H1 (cell line): ENCODE results near the gene SCYL3. TPM values are rescaled to one million over a fixed set of nuclear protein-coding genes. Genes with fewer than 3 reads are reported as not detected.

Source experiments
- CTCF ChIA-PET: fragments of 300-600 bp; sonication (Branson Sonifier 250); formaldehyde crosslinking; loops from one replicate; lab custom pipeline; 2021; ENCODE audit not compliant: partially characterized antibody; lab: Charles Lee
- POLR2A ChIA-PET: fragments of 300-600 bp; sonication (Branson Sonifier 250); formaldehyde crosslinking; loops from one replicate; lab custom pipeline; 2021; ENCODE audit warnings: inconsistent platforms; ENCODE audit not compliant: partially characterized antibody; lab: Charles Lee
- DNase-seq, 2 experiments: peaks; one replicate each; pipeline versions ENCODE4 v3.0.0 to v3.0.0-alpha.2; 2010 to 2022; ENCODE audit warnings: low spot score in 2 of 2, low read depth in 1 of 2, mixed read lengths in 1 of 2
- FAIRE-seq: peaks from 2 replicates; lab custom pipeline; 2011; peaks lifted over from hg19 to GRCh38; lab: Jason Lieb, UNC
- H2AFZ ChIP-seq: 2 replicates; pipeline ENCODE4 v1.8.1; 2012; ENCODE audit warnings: low read length, inconsistent platforms
- H2AK5ac ChIP-seq: 2 replicates; pipeline ENCODE4 v1.6.1; 2013; ENCODE audit warnings: low read depth, low read length
- H2BK120ac ChIP-seq: replicated peaks from 2 replicates; pipeline ENCODE3; 2013; ENCODE audit warnings: low read depth, low read length, inconsistent platforms
- H2BK12ac ChIP-seq: 2 replicates; pipeline ENCODE4 v1.6.1; 2013; ENCODE audit warnings: low read depth, low read length
- H2BK15ac ChIP-seq: 2 replicates; pipeline ENCODE4 v1.6.1; 2013; ENCODE audit warnings: low read length
- H2BK20ac ChIP-seq: 2 replicates; pipeline ENCODE4 v1.6.1; 2013; ENCODE audit warnings: low read length
- H2BK5ac ChIP-seq: 2 replicates; pipeline ENCODE4 v1.6.1; 2013; ENCODE audit warnings: low read depth, low read length
- H3K14ac ChIP-seq: 2 replicates; pipeline ENCODE4 v1.6.1; 2013; ENCODE audit warnings: inconsistent platforms; ENCODE audit not compliant: insufficient read length
- H3K18ac ChIP-seq: 2 replicates; pipeline ENCODE4 v1.6.1; 2013; ENCODE audit warnings: low read length; ENCODE audit errors: extremely low read depth
- H3K23ac ChIP-seq: 2 replicates; pipeline ENCODE4 v1.6.1; 2013; ENCODE audit warnings: inconsistent platforms; ENCODE audit not compliant: insufficient read length
- H3K23me2 ChIP-seq: 2 replicates; pipeline ENCODE4 v1.6.1; 2013; ENCODE audit warnings: low read depth, low read length
- H3K27ac ChIP-seq: 2 replicates; pipeline ENCODE4 v1.6.1; 2011; ENCODE audit warnings: low read depth, low read length, inconsistent platforms
- H3K27me3 ChIP-seq, 4 experiments: replicated peaks in 1 of 4; 1 replicate in 1 of 4; 2 replicates in 3 of 4; pipeline versions ENCODE4 v1.6.1 to v1.8.1; 2011 to 2013; ENCODE audit warnings: low read length in 3 of 4, mild to moderate bottlenecking in 3 of 4, inconsistent platforms in 2 of 4, mixed read lengths in 2 of 4, moderate library complexity in 1 of 4; ENCODE audit not compliant: control insufficient read depth in 3 of 4, insufficient read depth in 3 of 4; ENCODE audit errors: extremely low read depth in 1 of 4
- H3K36me3 ChIP-seq, 4 experiments: 2 replicates each; pipeline versions ENCODE4 v1.6.1 to v1.8.1; 2011 to 2013; ENCODE audit warnings: mild to moderate bottlenecking in 4 of 4, low read length in 3 of 4, moderate library complexity in 2 of 4, control low read depth in 1 of 4, inconsistent platforms in 1 of 4; ENCODE audit not compliant: insufficient read depth in 4 of 4, control insufficient read depth in 2 of 4
- H3K4ac ChIP-seq: replicated peaks from 2 replicates; pipeline ENCODE3; 2013; ENCODE audit warnings: low read length, low read depth, mixed read lengths, inconsistent platforms; ENCODE audit not compliant: insufficient read length
- H3K4me1 ChIP-seq, 4 experiments: replicated peaks in 1 of 4; 1 replicate in 1 of 4; 2 replicates in 3 of 4; pipeline versions ENCODE4 v1.6.1 to v1.8.1; 2011 to 2013; ENCODE audit warnings: low read length in 3 of 4, inconsistent platforms in 2 of 4, mixed read lengths in 1 of 4; ENCODE audit not compliant: insufficient read depth in 4 of 4, control insufficient read depth in 3 of 4
- H3K4me2 ChIP-seq, 2 experiments: 2 replicates each; pipeline versions ENCODE4 v1.6.1 to v1.8.1; 2011 to 2013; ENCODE audit warnings: low read depth in 2 of 2, low read length in 2 of 2, control low read depth in 1 of 2, inconsistent platforms in 1 of 2, mild to moderate bottlenecking in 1 of 2; ENCODE audit not compliant: insufficient read depth in 1 of 2
- H3K4me3 ChIP-seq, 4 experiments: fragments of 200-600, 300-600 bp in 1 of 4; sonication (generic), shearing (Covaris generic), sonication (Bioruptor Twin) in 1 of 4; 2 replicates each; pipeline versions ENCODE4 v1.5.1 to v1.8.1; 2011 to 2016; ENCODE audit warnings: low read length in 4 of 4, low read depth in 3 of 4, control low read depth in 2 of 4, inconsistent platforms in 2 of 4, mild to moderate bottlenecking in 2 of 4, mixed read lengths in 1 of 4, moderate library complexity in 1 of 4; ENCODE audit not compliant: insufficient read depth in 2 of 4; ENCODE audit errors: extremely low read depth in 1 of 4
- H3K56ac ChIP-seq: replicated peaks from 2 replicates; pipeline ENCODE3; 2013; ENCODE audit warnings: low read depth, mild to moderate bottlenecking, mixed read lengths, low read length, inconsistent platforms; ENCODE audit not compliant: insufficient read length
- H3K79me1 ChIP-seq: 2 replicates; pipeline ENCODE4 v1.6.1; 2013; ENCODE audit warnings: low read depth, low read length, control low read depth
- H3K79me2 ChIP-seq, 2 experiments: 2 replicates each; pipeline versions ENCODE4 v1.6.1 to v1.8.1; 2012 to 2013; ENCODE audit warnings: low read length in 2 of 2, mild to moderate bottlenecking in 2 of 2, inconsistent platforms in 1 of 2; ENCODE audit not compliant: insufficient read depth in 2 of 2, control insufficient read depth in 1 of 2
- H3K9ac ChIP-seq, 4 experiments: replicated peaks in 1 of 4; 1 replicate in 1 of 4; 2 replicates in 3 of 4; pipeline versions ENCODE4 v1.6.1 to v1.8.1; 2011 to 2013; ENCODE audit warnings: low read depth in 3 of 4, low read length in 3 of 4, control low read depth in 2 of 4, mild to moderate bottlenecking in 2 of 4, moderate library complexity in 2 of 4, inconsistent platforms in 1 of 4; ENCODE audit errors: extremely low read depth in 1 of 4
- H3K9me3 ChIP-seq, 2 experiments: 2 replicates each; pipeline versions ENCODE4 v1.6.1 to v1.8.1; 2012 to 2013; ENCODE audit warnings: mild to moderate bottlenecking in 2 of 2, moderate library complexity in 2 of 2, control low read depth in 1 of 2, inconsistent platforms in 1 of 2, low read depth in 1 of 2, low read length in 1 of 2, mixed read lengths in 1 of 2; ENCODE audit not compliant: insufficient read depth in 2 of 2
- H4K20me1 ChIP-seq, 2 experiments: replicated peaks in 1 of 2; 2 replicates each; pipeline versions ENCODE3 to v1.8.1; 2011 to 2013; ENCODE audit warnings: inconsistent platforms in 2 of 2, low read length in 2 of 2, mild to moderate bottlenecking in 1 of 2; ENCODE audit not compliant: insufficient read depth in 2 of 2, control insufficient read depth in 1 of 2
- H4K5ac ChIP-seq: 2 replicates; pipeline ENCODE4 v1.6.1; 2013; ENCODE audit warnings: low read length, low read depth, mixed read lengths, inconsistent platforms; ENCODE audit not compliant: insufficient read length
- H4K8ac ChIP-seq: 2 replicates; pipeline ENCODE4 v1.8.0; 2013; ENCODE audit warnings: mild to moderate bottlenecking, moderate library complexity, low read length, inconsistent platforms; ENCODE audit not compliant: insufficient read depth; ENCODE audit errors: extremely low read depth
- H4K91ac ChIP-seq: replicated peaks from 2 replicates; pipeline ENCODE3; 2013; ENCODE audit warnings: low read length, mixed read lengths, inconsistent platforms; ENCODE audit not compliant: insufficient read length
- SIRT6 ChIP-seq: IDR thresholded peaks from one replicate; pipeline ENCODE4 v1.7.1; 2012; ENCODE audit warnings: low read length, inconsistent platforms
- SP4 ChIP-seq: IDR thresholded peaks from 2 replicates; pipeline ENCODE4 v1.6.1; 2012; ENCODE audit warnings: low read length, inconsistent platforms
- SRF ChIP-seq: IDR thresholded peaks from 2 replicates; pipeline ENCODE4 v1.6.1; 2011; ENCODE audit warnings: mild to moderate bottlenecking, low read depth, low read length, moderate library complexity
- polyA plus RNA-seq, 7 experiments: library from polyadenylated mRNA; depleted of rRNA in 3 of 7; stranded (reverse) in 5 of 7; unstranded in 2 of 7; fragments of >200 nt in 5 of 7; fragments of 200-250 nt in 2 of 7; gene quantifications; 1 replicate in 5 of 7; 2 replicates in 1 of 7; 4 replicates in 1 of 7; pipeline versions ENCODE4 v1.2.1 to v1.2.3, GENCODE V29; 2011 to 2013; ENCODE audit warnings: missing spikeins in 2 of 7, mixed read lengths in 2 of 7
- total RNA-seq: library from RNA; stranded (reverse); fragmentation: NEBNext Ultra II Directional; extraction: Animal tissue kit (Norgen Biotek cat#: 25700); gene quantifications from 2 replicates; pipeline ENCODE4 v1.2.1, GENCODE V29; 2021

SCYL3 gene
- total and polyA plus RNA-seq, 2 of the 8 experiments (the other 6 are each of a cell fraction or from before 2014, with no cell fraction given) = 2.7 to 5.3 TPM

DNA sequence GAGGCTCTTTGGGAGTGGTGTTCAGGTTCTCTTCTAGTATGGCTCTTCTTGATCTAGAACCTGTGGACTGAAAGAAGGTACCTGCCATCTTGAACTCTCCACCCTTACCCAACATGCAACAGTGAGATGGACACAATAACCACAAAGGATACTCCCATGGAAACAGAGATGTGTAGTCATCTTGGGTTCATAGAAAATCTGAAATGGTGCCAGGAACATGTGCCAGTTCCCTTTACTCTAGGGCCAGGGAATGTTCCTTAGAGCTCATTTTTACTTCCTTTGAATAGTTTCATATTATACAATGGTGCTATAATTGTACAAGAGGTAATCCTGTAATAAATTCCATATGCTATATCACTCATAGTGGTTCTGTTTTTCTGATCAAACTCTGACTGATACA is 13.2 kb upstream of the SCYL3 start:
- POLR2A ChIA-PET = no interaction called here
- CTCF ChIA-PET = interaction anchor here (0.6 to 0.7 kb wide), 3 partner anchors 13 to 1442 kb away, joined by 3 read pairs; no protein-coding TSS in a partner anchor

More for the DNA sequence above, 13.2 kb upstream of the SCYL3 start:
- Histone ChIP-seq H3K4me3 (no peak overlapping the region), H3K9ac (no peak overlapping the region), H3K56ac (no peak overlapping the region), H4K8ac (no peak overlapping the region), H3K14ac (no peak overlapping the region), H2BK15ac (no peak overlapping the region), H3K79me2 (no peaks in the 10 kb centered on the region), H4K91ac (no peak overlapping the region), H2BK20ac (no peak overlapping the region), H3K79me1 (no peaks in the 10 kb centered on the region), H2BK12ac (no peak overlapping the region), H2BK5ac (no peak overlapping the region), H3K9me3 (no peaks in the 10 kb centered on the region), H2AK5ac (no peak overlapping the region), H4K20me1 (no peaks in the 10 kb centered on the region), H3K4me2 (no peak overlapping the region), H3K23ac (no peak overlapping the region), H3K36me3 (no peaks in the 10 kb centered on the region), H3K4me1 (no peaks in the 10 kb centered on the region), H3K23me2 (no peaks in the 10 kb centered on the region), H4K5ac (no peak overlapping the region), H3K18ac (no peak overlapping the region), H3K27ac (no peak overlapping the region), H2BK120ac (no peak overlapping the region), H3K27me3 (no peaks in the 10 kb centered on the region), H2AFZ (no peak overlapping the region), H3K4ac (no peak overlapping the region)
- TF ChIP-seq SP4 (no peak), SRF (no peak), SIRT6 (no peak)
- FAIRE-seq (no peak), DNase-seq (no peak)
